GM18909 (cell line): ENCODE results near the gene IL17B.

Source experiments
- ATAC-seq: cut with Tn5 transposase; IDR thresholded peaks from one replicate; pipeline ENCODE4 v1.9.1; 2021; ENCODE audit warnings: mild to moderate bottlenecking; ENCODE audit not compliant: unreplicated experiment, poor library complexity

The IL17B gene

DNA sequence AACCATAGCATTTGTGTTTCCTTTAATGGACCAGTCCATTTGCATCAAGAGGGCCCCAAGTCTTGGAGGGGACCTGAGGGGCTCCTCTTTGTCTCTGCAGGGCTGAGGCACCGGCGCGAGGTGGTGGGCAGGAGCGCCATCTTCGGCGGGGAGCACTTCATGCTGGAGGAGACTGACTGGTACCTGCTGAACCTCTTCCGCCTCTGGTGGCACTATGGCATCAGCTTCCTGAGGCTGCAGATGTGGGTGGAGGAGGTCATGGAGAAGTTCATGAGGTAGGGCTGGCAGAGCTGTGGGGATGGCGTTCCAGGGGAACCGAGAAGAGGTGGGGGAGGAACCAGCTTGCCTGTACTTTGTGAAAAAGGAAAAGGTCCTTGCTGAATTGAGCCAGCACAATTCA is 15.2 kb downstream of the IL17B start:
- ATAC-seq, result no peak

DNA sequence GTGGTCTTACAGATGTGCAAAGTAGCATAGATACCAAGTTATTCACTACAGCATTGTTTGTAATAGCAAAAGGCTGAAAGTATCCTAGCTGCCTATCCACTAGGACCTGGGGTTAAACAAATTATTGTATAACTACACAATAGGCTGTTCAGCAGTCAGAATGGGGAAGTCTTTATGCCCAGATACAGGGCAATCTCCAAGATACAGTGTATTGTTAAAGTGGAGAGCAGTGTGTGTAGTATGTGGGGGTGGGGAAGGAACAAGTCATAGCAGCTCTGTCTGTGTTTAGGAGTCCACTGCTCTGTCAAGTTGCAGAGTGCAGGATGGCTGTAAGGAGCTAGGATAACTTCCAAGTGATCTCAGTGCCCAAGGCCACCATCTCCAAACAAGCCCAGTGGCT is 15.7 kb downstream of the IL17B start:
- ATAC-seq, result no peak

DNA sequence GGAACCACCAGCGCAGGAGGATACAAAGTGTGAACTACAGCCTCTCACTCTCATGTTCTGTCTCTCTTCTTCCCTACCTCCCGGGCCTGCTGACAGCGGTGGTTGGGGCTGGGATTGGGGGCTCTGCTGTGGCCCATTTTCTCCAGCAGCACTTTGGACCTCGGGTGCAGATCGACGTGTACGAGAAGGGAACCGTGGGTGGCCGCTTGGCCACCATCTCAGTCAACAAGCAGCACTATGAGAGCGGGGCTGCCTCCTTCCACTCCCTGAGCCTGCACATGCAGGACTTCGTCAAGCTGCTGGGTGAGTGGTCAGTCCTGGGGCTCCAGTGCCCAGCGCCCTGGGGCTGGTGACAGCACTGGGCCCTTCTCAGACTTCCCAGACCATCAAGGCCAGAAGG is 16.6 kb downstream of the IL17B start:
- ATAC-seq, result no peak

DNA sequence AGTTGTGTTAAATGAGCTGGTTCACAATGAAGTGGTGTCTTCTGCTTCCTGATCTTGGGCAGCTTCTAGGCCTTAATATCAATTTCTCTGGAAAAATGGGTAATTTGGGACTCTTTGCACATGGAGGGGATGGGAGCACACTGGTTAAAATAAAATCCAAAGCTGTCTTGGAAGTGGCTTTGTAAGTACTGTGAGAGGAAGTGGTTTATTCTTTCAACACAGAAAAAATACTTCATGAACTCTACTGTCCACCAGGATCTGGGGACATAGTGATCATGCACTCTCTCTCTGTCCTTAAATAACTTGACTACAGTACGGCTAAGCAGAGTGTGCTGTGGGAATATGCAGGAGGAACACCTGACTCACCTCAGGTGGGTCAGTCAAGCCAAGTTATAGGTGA is 18.8 kb downstream of the IL17B start:
- no peak for ATAC-seq

DNA sequence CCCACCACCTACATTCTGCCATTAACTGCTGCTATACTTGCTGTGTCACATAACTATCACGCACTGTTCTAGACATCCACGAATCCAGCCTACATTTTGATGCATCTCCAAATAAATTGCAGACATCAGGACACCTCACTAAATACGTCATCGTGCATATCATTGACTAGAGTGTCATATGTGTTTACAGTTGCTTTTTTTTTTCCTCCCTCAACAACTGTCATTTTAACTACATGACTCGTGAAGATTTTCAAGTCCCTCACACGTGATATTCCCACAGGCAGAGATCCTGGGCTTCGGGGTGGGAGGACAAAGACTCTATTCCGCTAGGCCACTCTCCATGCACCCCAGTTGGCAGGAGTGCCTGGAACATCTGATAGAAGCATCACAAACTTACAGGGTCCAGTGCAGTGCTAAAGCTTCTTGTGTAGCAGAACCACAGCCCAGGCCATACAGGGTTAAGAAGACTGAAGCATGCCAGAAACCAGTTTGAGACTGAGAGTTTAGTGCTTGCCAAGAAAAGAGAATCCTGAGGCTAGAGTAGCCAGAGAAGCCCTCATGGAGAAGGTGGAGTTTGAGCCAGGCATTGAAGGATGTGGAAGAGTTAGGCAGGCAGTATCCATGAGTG is 20.1 kb downstream of the IL17B start:
- ATAC-seq, result no peak

- ATAC-seq, result peak; percentile 12
Observed at GRCh38 chr5:149358294-149358651, 20.8 kb downstream of the IL17B start.

GRCh38 chr5:149357370-149358293 is 21.5 kb downstream of the IL17B start, which contains the start of gene PCYOX1L:
TSS of gene PCYOX1L (plus strand) at chr5:149358046. CDS start at chr5:149358069, 23 bp downstream.
- ATAC-seq, result peak; percentile 100

- no peak for ATAC-seq
Observed at GRCh38 chr5:149356391-149356790, 22.7 kb downstream of the IL17B start.

DNA sequence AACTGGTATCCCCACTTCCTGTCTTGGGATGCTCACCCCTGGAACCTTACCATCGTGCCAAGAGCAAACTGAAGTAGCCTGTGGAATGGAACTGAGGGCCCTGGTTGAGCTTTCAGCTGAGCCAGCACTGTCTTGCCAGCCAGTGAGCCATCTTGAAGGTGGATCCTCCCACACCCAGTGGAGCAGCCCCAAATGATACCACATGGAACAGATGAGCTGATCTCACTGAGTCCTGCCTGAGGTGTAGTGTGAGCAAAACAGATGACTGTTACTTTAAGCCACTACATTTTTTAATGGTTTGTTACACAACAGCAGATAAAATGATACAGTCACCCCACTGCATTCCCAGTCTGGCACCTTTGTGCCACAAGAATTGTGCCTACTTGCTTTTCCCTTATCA is 23.4 kb downstream of the IL17B start:
- no peak for ATAC-seq

GRCh38 chr5:149353911-149354310 is 25.2 kb downstream of the IL17B start:
- ATAC-seq, result no peak

- no peak for ATAC-seq
Observed at GRCh38 chr5:149352169-149352568, 26.9 kb downstream of the IL17B start.

- ATAC-seq, result no peak
Observed at GRCh38 chr5:149349382-149349781, 29.7 kb downstream of the IL17B start.

DNA sequence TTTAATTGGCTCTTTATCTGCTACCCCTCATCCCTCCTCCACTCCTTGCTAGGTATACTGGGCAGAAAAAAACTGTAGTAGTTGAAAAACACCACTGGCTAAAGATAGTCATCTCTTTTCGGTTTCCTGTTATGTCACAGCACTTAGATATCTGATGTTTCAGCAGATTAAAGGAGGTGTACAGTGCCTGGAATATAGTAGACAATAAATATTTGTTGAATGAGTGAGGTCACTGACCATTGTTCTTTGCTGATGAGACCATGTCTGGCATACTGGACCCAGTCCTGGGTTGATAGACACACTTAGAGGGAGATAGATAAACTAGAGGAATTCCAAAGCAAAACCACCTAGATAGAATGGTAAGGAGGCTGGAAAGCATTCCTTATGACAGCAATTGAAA is 30.6 kb downstream of the IL17B start:
- no peak for ATAC-seq

DNA sequence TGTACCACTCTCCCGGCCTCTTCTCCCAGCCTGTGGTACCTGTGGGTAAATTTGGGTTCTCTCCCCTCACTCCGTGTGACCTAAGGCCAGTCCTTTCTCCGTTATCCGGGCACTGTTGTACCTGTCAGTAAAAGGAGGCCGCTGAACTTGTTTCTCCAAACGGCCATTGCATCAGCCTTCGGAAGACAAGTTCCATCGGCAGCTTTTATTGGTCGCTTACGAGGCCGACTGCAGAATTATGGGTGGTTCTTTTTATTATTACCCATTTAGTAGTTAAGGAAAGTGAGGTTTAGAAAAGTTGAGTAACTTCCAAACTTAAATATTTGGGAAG is 33.2 kb downstream of the IL17B start:
- peak; percentile 1 for ATAC-seq

- ATAC-seq, result peak; percentile 96
Observed at GRCh38 chr5:149345147-149345891, 33.8 kb downstream of the IL17B start, which contains the start of gene GRPEL2. TSS of gene GRPEL2 (plus strand) at chr5:149345499. CDS start at chr5:149345540, 41 bp downstream.

DNA sequence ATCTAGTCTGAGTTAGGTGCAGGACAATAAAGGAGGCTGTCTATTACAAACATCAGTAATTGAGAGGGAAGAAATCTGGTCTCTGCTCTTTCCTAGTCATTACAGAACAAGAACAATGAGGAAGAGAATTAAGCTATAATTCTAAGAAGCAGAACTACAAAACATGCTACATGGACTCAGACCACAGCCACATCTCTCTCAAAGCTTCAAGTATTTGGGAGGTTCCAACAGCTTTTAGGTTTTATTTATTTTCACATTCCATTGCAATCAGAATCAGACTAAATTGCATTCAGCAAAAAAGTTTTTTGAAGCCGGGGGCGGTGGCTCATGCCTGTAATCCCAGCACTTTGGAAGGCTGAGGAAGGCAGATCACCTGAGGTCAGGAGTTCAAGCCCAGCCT is 34.9 kb downstream of the IL17B start:
- ATAC-seq, result no peak

GRCh38 chr5:149341876-149342275 is 37.2 kb downstream of the IL17B start:
- ATAC-seq, result peak; percentile 43

GRCh38 chr5:149340920-149341319 is 38.2 kb downstream of the IL17B start:
- ATAC-seq, result no peak

DNA sequence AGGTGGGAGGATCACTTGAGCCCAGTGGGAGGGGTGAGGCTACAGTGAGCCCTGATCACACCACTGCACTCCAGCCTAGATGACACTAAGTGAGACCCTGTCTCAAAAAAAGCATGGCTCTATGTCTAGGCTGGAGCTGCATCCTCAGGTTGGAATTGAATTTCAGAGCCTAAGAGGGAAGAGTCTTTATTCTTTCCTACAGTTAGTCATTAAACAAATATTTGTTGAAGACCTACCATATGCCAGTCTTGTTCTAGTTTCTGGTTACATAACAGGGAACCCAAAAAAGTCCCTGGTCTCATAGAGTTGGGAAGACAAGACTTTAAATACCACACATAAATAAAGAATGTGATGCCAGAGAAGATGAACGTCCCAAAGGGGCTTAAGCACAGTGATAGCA is 40.7 kb downstream of the IL17B start:
- ATAC-seq, result no peak

GRCh38 chr5:149337736-149338135 is 41.4 kb downstream of the IL17B start:
- ATAC-seq, result no peak
